GM19395 (cell line): Measurements from ENCODE around the gene HLA-F.

ENCODE experiments used
- ATAC-seq: cut with Tn5 transposase; IDR thresholded peaks from one replicate; pipeline ENCODE4 v1.9.1; 2021; ENCODE audit warnings: mild to moderate bottlenecking, moderate library complexity; ENCODE audit not compliant: unreplicated experiment

Gene HLA-F

DNA sequence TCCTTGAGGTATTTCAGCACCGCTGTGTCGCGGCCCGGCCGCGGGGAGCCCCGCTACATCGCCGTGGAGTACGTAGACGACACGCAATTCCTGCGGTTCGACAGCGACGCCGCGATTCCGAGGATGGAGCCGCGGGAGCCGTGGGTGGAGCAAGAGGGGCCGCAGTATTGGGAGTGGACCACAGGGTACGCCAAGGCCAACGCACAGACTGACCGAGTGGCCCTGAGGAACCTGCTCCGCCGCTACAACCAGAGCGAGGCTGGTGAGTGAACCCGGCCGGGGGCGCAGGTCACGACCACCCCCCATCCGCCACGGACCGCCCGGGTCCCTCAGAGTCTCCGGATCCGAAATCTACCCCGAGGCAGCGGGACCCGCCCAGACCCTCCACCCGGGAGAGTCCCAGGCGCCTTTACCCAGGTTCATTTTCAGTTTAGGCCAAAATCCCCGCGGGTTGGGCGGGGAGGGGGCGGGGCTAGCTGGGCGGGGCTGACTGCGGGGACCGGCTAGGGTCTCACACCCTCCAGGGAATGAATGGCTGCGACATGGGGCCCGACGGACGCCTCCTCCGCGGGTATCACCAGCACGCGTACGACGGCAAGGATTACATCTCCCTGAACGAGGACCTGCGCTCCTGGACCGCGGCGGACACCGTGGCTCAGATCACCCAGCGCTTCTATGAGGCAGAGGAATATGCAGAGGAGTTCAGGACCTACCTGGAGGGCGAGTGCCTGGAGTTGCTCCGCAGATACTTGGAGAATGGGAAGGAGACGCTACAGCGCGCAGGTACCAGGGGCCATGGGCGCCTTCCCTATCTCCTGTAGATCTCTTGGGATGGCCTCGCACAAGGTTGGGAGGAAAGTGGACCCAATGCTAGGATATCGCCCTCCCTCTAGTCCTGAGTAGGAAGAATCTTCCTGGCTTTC lies 693 bp downstream of the HLA-F start:
- ATAC-seq, result peak; percentile 57

DNA sequence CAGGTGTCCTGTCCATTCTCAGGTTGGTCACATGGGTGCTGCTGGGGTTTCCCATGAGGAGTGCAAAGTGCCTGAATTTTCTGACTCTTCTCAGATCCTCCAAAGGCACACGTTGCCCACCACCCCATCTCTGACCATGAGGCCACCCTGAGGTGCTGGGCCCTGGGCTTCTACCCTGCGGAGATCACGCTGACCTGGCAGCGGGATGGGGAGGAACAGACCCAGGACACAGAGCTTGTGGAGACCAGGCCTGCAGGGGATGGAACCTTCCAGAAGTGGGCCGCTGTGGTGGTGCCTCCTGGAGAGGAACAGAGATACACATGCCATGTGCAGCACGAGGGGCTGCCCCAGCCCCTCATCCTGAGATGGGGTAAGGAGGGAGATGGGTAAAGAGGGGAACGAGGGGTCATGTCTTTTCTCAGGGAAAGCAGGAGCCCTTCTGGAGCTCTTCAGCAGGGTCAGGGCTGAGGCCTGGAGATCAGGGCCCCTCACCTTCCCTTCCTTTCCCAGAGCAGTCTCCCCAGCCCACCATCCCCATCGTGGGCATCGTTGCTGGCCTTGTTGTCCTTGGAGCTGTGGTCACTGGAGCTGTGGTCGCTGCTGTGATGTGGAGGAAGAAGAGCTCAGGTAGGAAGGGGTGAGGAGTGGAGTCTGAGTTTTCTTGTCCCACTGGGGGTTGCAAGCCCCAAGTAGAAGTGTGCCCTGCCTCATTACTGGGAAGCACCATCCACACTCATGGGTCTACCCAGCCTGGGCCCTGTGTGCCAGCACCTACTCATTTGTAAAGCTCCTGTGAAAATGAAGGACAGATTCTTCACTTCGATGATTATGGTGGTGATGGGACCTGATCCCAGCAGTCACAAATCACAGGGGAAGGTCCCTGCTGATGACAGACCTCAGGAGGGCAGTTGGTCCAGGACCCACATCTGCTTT lies 2.0 kb downstream of the HLA-F start:
- ATAC-seq, result no peak

DNA sequence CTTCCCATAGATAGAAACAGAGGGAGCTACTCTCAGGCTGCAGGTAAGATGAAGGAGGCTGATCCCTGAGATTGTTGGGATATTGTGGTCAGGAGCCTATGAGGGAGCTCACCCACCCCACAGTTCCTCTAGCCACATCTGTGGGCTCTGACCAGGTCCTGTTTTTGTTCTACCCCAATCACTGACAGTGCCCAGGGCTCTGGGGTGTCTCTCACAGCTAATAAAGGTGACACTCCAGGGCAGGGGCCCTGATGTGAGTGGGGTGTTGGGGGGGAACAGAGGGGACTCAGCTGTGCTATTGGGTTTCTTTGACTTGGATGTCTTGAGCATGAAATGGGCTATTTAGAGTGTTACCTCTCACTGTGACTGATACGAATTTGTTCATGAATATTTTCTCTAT lies 2.8 kb downstream of the HLA-F start:
- ATAC-seq, result no peak

DNA sequence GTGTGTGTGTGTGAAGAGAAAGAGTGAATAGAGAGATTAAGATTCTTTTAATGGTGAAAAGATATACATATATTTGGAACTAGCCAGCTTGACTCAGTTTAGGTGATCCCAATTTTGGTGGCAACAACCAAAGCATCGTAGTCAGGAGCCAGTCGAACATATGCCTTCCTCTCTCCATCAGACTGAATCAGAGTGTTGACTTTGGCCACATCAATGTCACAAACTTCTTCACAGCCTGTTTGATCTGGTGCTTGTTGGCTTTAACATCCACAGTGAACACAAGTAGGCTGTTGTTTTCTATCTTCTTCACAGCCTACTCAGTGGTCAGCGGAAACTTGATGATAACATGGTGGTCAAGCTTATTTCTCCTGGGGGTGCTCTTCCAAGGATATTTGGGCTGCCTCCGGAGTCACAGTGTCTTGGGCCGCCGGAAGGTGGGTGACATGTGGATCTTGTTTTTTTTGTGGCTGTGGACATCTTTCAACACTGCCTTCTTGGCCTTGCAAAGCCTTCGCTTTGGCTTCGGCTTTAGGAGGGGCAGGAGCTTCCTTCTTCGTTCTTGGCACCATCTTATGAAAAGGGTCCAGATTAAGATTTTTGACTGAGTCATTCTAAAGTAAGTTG lies 3.4 kb downstream of the HLA-F start:
- no peak for ATAC-seq

DNA sequence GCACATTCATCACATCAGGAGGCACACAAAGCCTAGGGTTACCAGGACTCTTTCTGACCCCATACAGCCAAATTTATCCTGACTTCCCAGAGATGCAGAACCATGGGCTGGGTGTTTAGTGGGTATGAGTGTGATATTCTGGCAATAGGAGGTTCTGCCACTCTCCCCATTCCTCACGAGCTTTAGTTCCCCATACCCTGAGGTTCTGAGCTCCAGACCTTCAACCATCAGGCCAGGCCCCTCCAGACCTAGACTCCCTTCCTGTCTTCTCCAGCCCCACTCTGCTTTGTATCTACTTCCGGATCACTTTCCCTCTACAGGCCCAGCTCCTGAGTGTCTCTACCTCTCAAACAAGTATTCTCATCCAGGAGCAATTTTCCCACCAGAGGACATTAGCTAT lies 4.4 kb downstream of the HLA-F start:
- no peak for ATAC-seq

DNA sequence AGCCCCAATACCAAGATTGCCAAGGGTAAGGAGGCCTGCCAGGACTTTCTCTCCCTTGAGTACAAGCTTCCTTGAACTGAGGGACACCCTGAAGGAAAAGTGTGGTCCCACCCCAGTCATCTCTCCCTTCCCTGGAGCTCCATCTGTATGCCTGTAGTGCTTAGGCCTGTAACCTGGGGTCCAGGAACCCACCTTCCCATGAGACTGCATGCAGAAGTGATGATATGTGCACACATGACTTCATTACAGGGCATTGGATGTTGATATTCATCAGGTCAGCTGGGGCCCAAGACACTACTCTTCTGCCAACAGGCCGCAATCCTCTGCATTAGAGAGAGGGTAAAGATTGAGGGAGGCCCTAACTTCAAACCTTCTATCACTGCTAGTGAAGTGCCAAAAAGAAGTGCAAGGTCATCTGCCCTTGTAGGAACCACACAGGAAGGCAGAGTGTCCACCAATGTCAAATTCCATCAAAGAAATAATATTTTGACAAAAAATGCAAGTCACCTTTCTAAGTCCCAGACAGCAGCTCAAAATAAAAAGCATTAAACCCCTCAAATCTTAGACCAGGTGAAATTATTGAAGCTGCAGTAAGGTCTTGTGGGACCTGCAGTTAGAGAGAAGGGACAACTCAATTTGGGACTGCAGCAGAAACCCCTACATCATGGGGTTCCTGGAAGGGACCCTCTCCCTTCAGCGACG lies 5.1 kb downstream of the HLA-F start:
- ATAC-seq, result no peak

DNA sequence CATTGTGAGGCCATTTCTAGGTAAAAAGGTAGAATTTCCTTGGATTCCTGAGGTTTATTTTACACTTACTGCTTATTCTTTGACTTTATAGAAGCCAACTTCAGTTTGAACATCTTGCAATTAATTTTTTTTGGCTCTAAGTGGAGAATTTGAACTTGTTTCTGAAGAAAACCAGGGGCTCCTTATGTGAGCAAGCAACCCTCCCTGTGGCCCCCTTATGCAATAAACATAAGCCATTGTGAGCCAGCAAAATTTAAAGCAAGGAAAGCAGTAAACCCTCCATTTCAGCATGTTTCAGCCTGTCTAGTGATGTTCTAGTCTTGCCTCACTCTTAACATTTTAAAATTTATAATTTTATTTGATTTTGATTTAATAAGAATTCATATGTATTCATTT lies 5.6 kb downstream of the HLA-F start:
- ATAC-seq, result no peak

DNA sequence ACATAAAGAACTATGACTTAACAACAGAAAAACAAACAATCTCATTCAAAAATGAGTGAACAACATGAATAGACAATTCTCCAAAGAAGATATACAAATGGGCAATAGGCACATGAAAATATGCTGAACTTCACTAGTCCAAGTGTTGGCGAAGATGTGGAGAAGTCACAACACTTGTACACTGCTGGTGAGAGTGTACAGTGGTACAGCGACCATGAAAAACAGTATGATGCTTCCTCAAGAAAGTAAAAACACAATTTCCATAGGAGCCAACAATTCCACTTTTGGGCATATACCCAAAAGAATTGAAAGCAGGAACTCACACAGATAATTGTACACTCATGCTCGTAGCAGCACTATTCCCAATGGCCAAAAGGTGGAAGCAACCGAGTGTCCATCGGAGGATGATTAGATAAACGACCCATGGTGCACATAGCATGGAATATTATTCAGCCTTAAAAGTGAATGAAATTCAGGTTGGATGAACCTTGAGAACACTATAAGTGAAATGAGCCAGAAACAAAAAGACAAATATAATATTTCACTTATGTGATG lies 6.6 kb downstream of the HLA-F start:
- no peak for ATAC-seq

DNA sequence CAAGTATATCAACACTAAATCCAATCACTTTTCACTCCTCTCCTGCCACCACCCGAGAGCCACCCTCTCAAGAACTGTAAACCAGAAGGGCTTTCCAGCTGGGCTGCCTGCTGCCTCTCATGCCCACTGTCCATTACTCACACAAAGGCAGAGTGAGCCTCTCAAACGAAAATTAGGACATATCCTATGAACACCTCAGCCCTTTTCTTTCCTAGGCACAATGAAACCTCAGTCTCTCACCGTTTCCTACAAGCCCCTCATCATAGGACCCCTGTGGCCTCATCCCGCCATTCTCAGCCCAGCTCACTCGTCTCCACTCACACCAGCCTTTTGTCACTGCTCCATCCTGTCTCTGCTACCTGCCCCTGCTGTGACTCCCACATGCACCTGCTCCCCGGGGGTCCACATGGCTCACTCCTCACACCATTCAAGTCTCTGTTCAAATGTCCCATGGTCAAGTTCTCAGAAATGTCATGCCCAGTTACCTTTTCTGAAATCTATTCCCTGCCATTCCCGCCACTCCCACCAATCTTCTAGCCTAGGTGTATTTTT lies 7.4 kb downstream of the HLA-F start:
- no peak for ATAC-seq

DNA sequence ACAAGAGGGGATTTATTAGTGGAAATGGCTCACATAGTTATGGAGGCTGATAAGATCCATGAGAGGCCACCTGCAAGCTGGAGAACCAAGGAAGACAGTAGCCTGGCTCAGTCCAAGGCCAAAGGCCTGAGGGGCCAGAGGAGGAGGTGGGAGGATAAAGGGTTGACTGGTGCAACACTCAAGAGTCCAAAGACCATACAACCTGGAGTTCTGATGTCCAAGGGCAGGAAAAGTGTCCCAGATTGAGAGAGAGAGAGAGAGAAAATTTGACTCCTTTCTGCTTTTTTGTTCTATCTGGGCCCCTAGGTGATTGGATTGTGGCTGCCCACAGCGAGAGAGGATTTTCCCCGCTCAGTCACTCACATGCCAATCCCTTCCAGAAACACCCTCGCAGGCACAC lies 8.0 kb downstream of the HLA-F start:
- ATAC-seq, result no peak

DNA sequence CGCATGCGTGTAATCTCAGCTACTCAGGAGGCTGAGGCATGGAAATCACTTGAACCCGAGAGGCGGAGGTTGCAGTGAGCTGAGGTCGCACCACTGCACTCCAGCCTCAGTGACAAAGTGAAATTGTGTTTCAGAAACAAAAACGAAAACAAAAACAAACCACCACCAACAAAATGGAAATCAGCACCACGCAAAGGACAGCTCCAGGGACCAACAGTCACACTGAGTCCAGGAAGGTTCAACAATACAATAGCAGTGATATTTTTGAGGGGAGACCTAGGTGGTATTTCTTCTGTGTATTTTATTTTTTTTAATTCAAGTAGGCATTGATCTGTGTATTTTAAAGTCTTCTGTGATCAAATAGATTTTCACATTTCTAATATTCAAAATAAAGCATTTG lies 9.8 kb downstream of the HLA-F start:
- no peak for ATAC-seq

DNA sequence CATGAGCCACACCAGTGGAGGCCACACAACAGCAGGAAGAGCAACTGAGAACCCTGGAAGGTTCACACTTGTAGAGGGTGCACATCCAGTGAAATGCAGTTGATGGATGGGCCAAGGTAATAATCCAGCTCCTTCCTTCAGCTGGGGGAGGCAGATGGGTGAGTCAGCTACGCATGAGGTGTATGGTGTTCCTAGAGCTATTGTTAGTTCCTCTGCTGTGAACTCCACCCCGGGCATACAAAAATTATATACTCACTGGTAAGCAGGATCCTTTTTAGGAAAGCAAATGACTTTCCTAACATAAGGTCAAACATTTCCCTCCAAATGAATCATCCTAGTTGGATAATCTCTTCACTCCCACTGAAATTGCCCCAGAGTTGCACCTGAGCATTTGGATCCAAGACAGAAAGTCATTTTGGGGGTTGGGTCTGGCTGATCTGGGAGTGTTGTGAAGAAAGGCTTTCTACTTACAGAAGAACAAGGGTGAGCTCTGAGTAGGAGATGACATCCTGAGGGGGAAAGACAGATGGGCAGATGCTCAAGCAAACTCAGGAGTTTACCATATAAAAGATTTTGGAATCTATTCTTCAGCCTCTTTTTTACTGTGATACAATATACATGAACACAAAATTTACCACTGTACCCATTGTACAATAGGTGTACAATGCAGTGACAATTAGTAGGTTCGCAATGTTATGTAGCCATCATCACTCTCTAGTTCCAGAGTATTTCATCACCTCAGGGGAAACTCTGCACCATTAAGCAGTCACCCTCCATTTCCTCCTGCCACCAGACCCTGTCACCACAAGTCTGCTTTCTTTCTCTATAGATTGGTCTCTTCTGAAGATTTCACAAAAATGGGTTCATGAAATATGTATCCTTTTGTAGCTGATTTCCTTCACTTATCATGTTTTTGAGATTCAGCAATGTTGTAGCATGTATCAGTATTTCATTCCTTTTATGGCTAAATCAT lies 11.1 kb downstream of the HLA-F start:
- no peak for ATAC-seq

DNA sequence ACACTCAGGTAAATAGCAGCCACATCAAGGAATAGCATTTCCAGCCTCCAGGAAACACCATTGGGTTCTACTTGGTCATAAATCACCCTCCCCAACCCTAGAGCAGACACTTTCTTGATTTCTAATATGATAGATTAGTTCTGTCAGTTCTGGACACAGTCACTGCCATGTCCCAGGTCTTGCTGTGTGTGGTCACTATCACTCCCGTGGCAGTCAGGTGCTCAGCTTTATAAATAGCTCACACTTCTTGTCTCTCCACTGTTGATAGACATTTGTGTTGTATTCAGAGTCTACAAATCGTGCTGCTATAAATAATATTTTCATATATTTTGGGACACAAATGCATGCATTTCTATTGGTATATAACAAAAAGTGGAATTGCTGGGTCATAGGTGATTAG lies 13.3 kb downstream of the HLA-F start:
- ATAC-seq, result no peak

DNA sequence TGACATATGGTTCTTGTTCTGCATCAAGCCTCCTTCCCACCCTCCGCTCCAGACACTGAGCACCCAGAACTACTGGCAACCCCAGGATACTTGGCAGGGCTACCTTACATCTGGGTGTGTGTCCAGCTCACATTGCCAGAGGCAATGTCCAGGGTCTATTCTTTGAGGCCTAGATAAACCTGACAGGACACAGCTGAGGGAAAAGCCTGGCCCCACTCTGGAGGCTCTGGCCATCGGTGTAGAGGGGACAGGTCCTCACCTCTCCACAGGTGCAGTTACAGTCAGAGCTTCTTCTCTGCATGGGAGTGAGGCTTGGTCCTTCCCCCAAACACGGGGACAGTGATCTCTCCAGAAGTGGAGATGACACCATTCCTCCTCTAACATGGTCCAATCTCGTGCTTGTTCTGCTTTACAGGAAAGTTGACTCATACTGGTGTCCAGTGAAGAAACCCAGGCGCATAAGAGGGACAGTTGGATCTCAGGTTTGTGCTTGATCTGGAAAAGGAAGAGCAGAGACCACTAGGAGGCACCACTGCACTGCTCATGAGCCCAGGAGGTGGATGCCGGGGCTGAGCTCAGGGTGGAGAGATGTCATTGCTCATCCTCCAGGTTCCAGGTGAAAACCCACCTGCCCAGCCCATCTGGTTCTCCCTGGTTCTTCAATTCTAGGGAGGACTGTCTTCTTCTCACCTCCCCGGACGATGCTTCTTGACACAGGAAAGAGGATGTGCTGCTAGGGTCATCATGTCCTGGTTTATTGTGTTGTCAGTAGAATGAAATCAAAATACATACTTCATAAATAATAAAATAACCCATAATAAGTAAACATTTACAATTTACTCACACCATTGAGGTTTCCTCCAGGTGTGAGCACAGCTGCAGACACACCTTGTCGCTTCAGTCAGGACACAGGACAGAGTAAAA lies 14.7 kb downstream of the HLA-F start:
- ATAC-seq, result no peak

DNA sequence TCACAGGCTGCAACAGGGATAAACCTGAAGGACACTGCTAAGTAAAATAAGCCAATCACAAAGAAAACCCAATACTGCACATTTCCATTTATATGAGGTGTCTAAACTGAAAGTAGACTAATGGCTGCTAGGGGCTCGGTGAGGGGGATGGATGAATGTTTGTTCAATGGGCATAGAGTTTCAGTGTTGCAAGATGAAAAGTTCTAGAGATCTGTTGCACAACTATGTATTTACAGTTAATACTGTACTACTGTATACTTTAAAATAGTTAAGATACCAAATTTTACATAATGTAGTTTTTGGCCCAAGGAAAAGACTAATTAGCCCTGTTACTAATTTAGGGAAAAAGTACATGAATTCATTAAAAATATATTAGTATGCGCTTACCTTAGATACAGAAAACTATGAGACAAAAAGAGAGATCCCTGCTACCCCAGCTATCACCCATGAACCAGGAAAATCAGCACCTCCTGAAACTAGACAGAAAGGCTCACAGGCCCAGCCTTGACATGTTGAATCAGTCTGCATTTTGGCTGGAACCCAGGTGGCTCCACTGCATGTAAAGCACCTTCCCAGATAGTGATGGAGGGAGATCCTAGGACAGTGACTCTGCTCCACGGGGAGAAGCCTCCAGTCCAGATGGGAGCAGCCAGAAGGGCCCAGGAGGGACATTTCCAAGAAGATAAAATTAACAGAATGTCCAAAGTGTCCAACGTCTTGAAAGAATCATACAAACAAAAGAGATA lies 16.1 kb downstream of the HLA-F start:
- ATAC-seq, result no peak

DNA sequence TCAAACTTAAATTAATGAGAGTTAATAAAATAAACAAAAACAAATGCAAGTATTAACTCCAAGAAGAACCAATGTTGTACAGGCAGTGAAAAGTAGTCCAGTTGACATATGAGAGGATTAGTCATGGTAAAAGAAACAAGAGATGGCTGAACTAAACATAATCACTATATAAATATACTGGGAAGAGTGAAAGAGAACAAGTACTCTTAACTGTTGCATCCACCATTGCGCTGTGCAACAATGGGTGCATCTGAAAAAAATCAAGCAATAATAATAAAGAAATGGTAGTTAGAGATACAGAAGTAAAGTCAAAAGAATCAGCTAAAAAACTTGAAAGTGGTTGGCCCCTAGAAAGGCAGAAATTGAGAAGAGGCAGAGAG lies 16.6 kb downstream of the HLA-F start:
- no peak for ATAC-seq

DNA sequence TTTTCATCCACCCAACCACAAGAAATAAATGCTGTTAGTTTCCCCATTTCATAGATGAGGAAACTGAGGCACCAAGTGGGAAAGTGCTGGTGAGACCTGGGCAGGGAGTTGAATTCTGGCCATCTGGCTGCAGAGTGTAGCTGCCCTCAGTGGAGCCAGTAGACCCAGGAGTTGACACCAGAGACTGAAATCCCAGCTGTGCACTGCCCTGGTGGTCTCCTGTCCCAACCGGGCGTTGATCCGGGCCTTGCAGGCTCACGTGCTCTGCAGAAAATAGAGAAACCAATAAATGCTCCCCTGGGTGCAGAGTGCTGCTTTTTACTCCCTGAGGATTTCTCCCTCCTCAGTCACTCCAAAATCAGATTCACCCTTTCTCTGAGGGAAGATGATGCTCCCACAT lies 18.4 kb downstream of the HLA-F start:
- ATAC-seq, result no peak
